A549 (cell line): ENCODE data around the gene OR1N1. TPM values are rescaled to one million over a fixed set of nuclear protein-coding genes. Genes with fewer than 3 reads are reported as not detected.

ENCODE experiments used
- ATAC-seq, 2 experiments: fragments of 200-7000 bp in 1 of 2; fragments of >200 bp in 1 of 2; cut with Nextera tagmentation in 1 of 2; cut with Tn5 transposase in 1 of 2; 3 replicates each; pipeline versions ENCODE4 v1.8.0 to v1.9.1; 2018 to 2020; ENCODE audit warnings: mild to moderate bottlenecking in 1 of 2, moderate library complexity in 1 of 2
- CTCF ChIA-PET: fragments of 300-600 bp; sonication (Branson Sonifier 250); formaldehyde crosslinking; extraction: SDS; loops from one replicate; lab custom pipeline; 2021; ENCODE audit warnings: antibody characterized with exemption, inconsistent platforms; lab: Yijun Ruan, JAX
- POLR2A ChIA-PET: fragments of 350-600 bp; formaldehyde crosslinking; extraction: SDS; loops from one replicate; lab custom pipeline; 2021; ENCODE audit warnings: antibody characterized with exemption, inconsistent platforms; lab: Yijun Ruan, JAX
- DNase-seq, 2 experiments: peaks; one replicate each; pipeline versions ENCODE4 v3.0.0 to v3.0.0-alpha.2; 2011 to 2016; ENCODE audit warnings: low read depth in 1 of 2, low spot score in 1 of 2
- FAIRE-seq: peaks from 2 replicates; lab custom pipeline; 2011; peaks lifted over from hg19 to GRCh38; lab: Jason Lieb, UNC
- H3K27ac ChIP-seq, 2 experiments: fragments of >200 bp; sonication (Bioruptor Twin); formaldehyde crosslinking; 3 replicates each; pipeline ENCODE4 v1.5.1; 2016 to 2017
- H3K4me1 ChIP-seq: fragments of >200 bp; sonication (Bioruptor Twin); formaldehyde crosslinking; 3 replicates; pipeline ENCODE4 v1.6.1; 2016
- H3K4me2 ChIP-seq: fragments of >200 bp; sonication (Bioruptor Twin); formaldehyde crosslinking; 3 replicates; pipeline ENCODE4 v1.6.1; 2016
- H3K4me3 ChIP-seq: fragments of >200 bp; sonication (Bioruptor Twin); formaldehyde crosslinking; 3 replicates; pipeline ENCODE4 v1.5.1; 2016
- H3K9me3 ChIP-seq: fragments of >200 bp; sonication (Bioruptor Twin); formaldehyde crosslinking; 3 replicates; pipeline ENCODE4 v1.6.1; 2016
- CBX2 ChIP-seq: fragments of 200-600 bp; sonication (generic); IDR thresholded peaks from 2 replicates; pipeline ENCODE4 v1.6.1; 2016; ENCODE audit warnings: low read depth, mild to moderate bottlenecking, borderline replicate concordance
- CEBPB ChIP-seq, 2 experiments: fragments of >200 bp in 1 of 2; sonication (Bioruptor Twin) in 1 of 2; formaldehyde crosslinking in 1 of 2; IDR thresholded peaks; 2 replicates each; pipeline ENCODE4 v1.6.1; 2012 to 2016
- FOSB ChIP-seq: fragments of 250-450 bp; sonication (Bioruptor Pico); IDR thresholded peaks from 2 replicates; pipeline ENCODE4 v1.5.0; 2020; ENCODE audit warnings: mild to moderate bottlenecking, moderate library complexity
- HDAC2 ChIP-seq: fragments of 200-600 bp; sonication (generic); IDR thresholded peaks from 2 replicates; pipeline ENCODE4 v1.6.1; 2016
- HOXB13 ChIP-seq: fragments of 250-450 bp; sonication (Bioruptor Pico); IDR thresholded peaks from 2 replicates; pipeline ENCODE4 v1.5.0; 2020; ENCODE audit warnings: low read depth, mild to moderate bottlenecking, moderate library complexity
- MAFK ChIP-seq: fragments of 450-650 bp; IDR thresholded peaks from 2 replicates; pipeline ENCODE4 v1.6.1; 2014; ENCODE audit not compliant: partially characterized antibody
- NFE2L2 ChIP-seq: fragments of 150-350 bp; conservative IDR thresholded peaks from 2 replicates; pipeline ENCODE4 v1.6.1; 2014; ENCODE audit warnings: low read length
- NPAS2 ChIP-seq: fragments of 250-450 bp; sonication (Bioruptor Pico); IDR thresholded peaks from 2 replicates; pipeline ENCODE4 v1.8.0; 2022; ENCODE audit warnings: mild to moderate bottlenecking, moderate library complexity, borderline replicate concordance
- PHF8 ChIP-seq: fragments of 200-600 bp; sonication (generic); IDR thresholded peaks from 2 replicates; pipeline ENCODE4 v1.6.1; 2016; ENCODE audit warnings: low read depth, mild to moderate bottlenecking, antibody characterized with exemption, moderate library complexity, borderline replicate concordance
- POLR2A ChIP-seq: IDR thresholded peaks from 2 replicates; pipeline ENCODE4 v1.6.1; 2012; ENCODE audit warnings: mild to moderate bottlenecking, low read length
- POLR2AphosphoS2 ChIP-seq: conservative IDR thresholded peaks from 2 replicates; pipeline ENCODE4 v1.6.1; 2012; ENCODE audit warnings: low read length, improper control_type of control experiment, inconsistent platforms
- RAD21 ChIP-seq, 2 experiments: fragments of >200 bp in 1 of 2; sonication (Bioruptor Twin) in 1 of 2; formaldehyde crosslinking in 1 of 2; IDR thresholded peaks in 1 of 2; conservative IDR thresholded peaks in 1 of 2; 2 replicates in 1 of 2; 3 replicates in 1 of 2; pipeline ENCODE4 v1.6.1; 2012 to 2018; ENCODE audit warnings: inconsistent platforms in 1 of 2
- RFX5 ChIP-seq: fragments of 450-650 bp; IDR thresholded peaks from 2 replicates; pipeline ENCODE4 v1.7.1; 2014; ENCODE audit warnings: antibody characterized with exemption, mild to moderate bottlenecking, moderate library complexity
- RNF2 ChIP-seq: fragments of 200-600 bp; sonication (generic); IDR thresholded peaks from 2 replicates; pipeline ENCODE4 v1.6.1; 2016; ENCODE audit warnings: low read depth, mild to moderate bottlenecking, antibody characterized with exemption, moderate library complexity, borderline replicate concordance
- ZC3H11A ChIP-seq: fragments of 450-650 bp; IDR thresholded peaks from 2 replicates; pipeline ENCODE4 v1.6.1; 2014; ENCODE audit warnings: antibody characterized with exemption, mild to moderate bottlenecking
- WGBS: methylation state at CpG from one replicate; pipeline ENCODE4 v1.1.6; 2017; ENCODE audit errors: missing lambda C conversion rate; 5-methylcytosine and 5-hydroxymethylcytosine counted together
- polyA plus RNA-seq, 4 experiments: library from polyadenylated mRNA; depleted of rRNA in 3 of 4; stranded (reverse); fragments of >200 nt; fragmentation: RNase III in 1 of 4; extraction: RNeasy Plus Mini Kit Qiagen cat#74134 plus additional on column Dnase treatment in 1 of 4; gene quantifications; 2 replicates in 3 of 4; 3 replicates in 1 of 4; pipeline ENCODE4 v1.2.3, GENCODE V29; 2011 to 2017
- TF ChIP-seq, protein P1 (sequence below): fragments of >200 bp; sonication (Bioruptor Twin); formaldehyde crosslinking; IDR thresholded peaks from 3 replicates; pipeline ENCODE4 v1.5.1; 2016
- TF ChIP-seq, protein P2 (sequence below): fragments of 150-350 bp; IDR thresholded peaks from 2 replicates; pipeline ENCODE4 v1.6.1; 2014; ENCODE audit warnings: low read depth, mild to moderate bottlenecking, low read length
- TF ChIP-seq, protein P3 (sequence below): IDR thresholded peaks from 2 replicates; pipeline ENCODE4 v1.6.1; 2012; ENCODE audit warnings: low read depth, borderline replicate concordance
- TF ChIP-seq, protein P4 (sequence below): fragments of 250-450 bp; sonication (Bioruptor Pico); IDR thresholded peaks from 2 replicates; pipeline ENCODE4 v1.5.0; 2021; ENCODE audit warnings: mild to moderate bottlenecking, moderate library complexity, borderline replicate concordance
- TF ChIP-seq, protein P5 (sequence below): IDR thresholded peaks from 2 replicates; pipeline ENCODE4 v1.6.1; 2012

The OR1N1 gene
- polyA plus RNA-seq, 2 of the 4 experiments (the other 2 are of a cell fraction) = not detected

DNA sequence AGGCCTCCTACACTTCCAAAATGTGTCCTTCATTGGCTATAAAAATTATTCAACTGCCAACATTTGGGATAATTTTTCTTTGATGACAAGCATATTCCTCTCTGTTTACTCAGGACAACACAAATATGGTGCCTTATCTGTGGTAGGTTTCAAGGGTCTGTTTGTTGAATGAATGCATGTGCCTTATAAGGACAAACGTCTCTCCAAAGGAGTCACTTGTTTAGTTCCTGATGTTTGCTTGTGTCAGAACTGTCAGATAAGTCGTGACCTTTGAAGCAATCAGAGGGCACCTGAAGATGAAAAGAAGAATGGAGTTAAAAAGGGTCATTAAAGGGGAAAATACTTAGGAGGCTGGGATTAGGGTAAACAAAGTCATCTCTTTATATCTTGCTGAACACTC, 20.1 kb downstream of the OR1N1 start:
- POLR2A ChIA-PET = no interaction called here
- FAIRE-seq = no peak
- 10% methylated on average over 2 of the region's 2 CpGs for WGBS

DNA sequence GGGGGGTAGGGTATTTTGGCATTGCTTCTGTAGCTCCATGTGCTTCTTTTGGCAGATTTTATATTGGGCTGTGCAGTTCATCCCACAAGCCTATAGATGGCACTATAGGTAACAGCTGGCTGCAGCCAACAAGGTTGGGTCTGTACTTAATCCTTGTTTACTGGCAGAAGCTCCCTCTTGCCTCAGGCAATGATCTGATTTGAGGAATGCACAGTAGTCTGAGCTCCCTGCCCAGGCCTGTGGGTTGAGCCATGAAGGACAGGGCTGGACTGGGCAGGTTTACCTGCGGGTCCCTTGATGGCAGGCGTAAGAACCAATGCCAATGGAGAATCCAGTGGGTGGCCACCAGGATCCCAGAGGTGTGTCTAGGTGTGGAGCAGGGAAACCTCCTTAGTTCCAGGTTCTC, 28.2 kb downstream of the OR1N1 start:
- Histone ChIP-seq H3K4me2 (no peak overlapping the region), H3K4me1 (no peaks in the 10 kb centered on the region), H3K27ac (no peak overlapping the region), H3K4me3 (no peak overlapping the region), H3K9me3 (peaks cover 3% of the 10 kb centered on the region; the same call in 1 of the 3 replicates)
- WGBS = 54% methylated on average over 2 of the region's 2 CpGs
- ChIA-PET CTCF (interaction anchor here (0.5 to 2.4 kb wide), 8 partner anchors 9 to 376 kb away, joined by 3 to 9 read pairs (median 3); no protein-coding TSS in a partner anchor), POLR2A (no interaction called here)
- TF ChIP-seq RAD21 (conservative IDR thresholded peaks at IDR 0.05 in 1 of 2, IDR thresholded peaks at IDR 0.05 in 1 of 2) = peak; percentile 33 to 56; a peak in 2 of 5 replicates
- TF ChIP-seq, protein P1, sequence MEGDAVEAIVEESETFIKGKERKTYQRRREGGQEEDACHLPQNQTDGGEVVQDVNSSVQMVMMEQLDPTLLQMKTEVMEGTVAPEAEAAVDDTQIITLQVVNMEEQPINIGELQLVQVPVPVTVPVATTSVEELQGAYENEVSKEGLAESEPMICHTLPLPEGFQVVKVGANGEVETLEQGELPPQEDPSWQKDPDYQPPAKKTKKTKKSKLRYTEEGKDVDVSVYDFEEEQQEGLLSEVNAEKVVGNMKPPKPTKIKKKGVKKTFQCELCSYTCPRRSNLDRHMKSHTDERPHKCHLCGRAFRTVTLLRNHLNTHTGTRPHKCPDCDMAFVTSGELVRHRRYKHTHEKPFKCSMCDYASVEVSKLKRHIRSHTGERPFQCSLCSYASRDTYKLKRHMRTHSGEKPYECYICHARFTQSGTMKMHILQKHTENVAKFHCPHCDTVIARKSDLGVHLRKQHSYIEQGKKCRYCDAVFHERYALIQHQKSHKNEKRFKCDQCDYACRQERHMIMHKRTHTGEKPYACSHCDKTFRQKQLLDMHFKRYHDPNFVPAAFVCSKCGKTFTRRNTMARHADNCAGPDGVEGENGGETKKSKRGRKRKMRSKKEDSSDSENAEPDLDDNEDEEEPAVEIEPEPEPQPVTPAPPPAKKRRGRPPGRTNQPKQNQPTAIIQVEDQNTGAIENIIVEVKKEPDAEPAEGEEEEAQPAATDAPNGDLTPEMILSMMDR = 0 out of 3 replicates have a peak, but pooled peaks have one; percentile 25
- TF ChIP-seq CEBPB (IDR thresholded peaks at IDR 0.05) = no peak
- no peak for TF ChIP-seq POLR2A
- FAIRE-seq (no peak), ATAC-seq (peak; percentile 24 to 54; a peak in 4 of 6 replicates), DNase-seq (peak; percentile 13 to 27)

More for the DNA sequence above, 20.1 kb downstream of the OR1N1 start:
- TF ChIP-seq PHF8 = no peak
- no peak for TF ChIP-seq RFX5
- TF ChIP-seq MAFK = no peak
- TF ChIP-seq, protein P2, sequence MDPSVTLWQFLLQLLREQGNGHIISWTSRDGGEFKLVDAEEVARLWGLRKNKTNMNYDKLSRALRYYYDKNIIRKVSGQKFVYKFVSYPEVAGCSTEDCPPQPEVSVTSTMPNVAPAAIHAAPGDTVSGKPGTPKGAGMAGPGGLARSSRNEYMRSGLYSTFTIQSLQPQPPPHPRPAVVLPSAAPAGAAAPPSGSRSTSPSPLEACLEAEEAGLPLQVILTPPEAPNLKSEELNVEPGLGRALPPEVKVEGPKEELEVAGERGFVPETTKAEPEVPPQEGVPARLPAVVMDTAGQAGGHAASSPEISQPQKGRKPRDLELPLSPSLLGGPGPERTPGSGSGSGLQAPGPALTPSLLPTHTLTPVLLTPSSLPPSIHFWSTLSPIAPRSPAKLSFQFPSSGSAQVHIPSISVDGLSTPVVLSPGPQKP = no peak
- no peak for TF ChIP-seq HDAC2
- TF ChIP-seq CBX2 = no peak
- no peak for TF ChIP-seq HOXB13 (CRISPR knock-in tag)
- no peak for TF ChIP-seq FOSB (CRISPR knock-in tag)
- no peak for TF ChIP-seq RNF2
- TF ChIP-seq POLR2AphosphoS2 = no peak
- no peak for TF ChIP-seq ZC3H11A
- no peak for TF ChIP-seq NFE2L2
- TF ChIP-seq, protein P3, sequence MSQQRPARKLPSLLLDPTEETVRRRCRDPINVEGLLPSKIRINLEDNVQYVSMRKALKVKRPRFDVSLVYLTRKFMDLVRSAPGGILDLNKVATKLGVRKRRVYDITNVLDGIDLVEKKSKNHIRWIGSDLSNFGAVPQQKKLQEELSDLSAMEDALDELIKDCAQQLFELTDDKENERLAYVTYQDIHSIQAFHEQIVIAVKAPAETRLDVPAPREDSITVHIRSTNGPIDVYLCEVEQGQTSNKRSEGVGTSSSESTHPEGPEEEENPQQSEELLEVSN = no peak
- TF ChIP-seq NPAS2 (CRISPR knock-in tag) = no peak
- TF ChIP-seq, protein P4, sequence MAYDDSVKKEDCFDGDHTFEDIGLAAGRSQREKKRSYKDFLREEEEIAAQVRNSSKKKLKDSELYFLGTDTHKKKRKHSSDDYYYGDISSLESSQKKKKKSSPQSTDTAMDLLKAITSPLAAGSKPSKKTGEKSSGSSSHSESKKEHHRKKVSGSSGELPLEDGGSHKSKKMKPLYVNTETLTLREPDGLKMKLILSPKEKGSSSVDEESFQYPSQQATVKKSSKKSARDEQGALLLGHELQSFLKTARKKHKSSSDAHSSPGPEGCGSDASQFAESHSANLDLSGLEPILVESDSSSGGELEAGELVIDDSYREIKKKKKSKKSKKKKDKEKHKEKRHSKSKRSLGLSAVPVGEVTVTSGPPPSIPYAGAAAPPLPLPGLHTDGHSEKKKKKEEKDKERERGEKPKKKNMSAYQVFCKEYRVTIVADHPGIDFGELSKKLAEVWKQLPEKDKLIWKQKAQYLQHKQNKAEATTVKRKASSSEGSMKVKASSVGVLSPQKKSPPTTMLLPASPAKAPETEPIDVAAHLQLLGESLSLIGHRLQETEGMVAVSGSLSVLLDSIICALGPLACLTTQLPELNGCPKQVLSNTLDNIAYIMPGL (CRISPR knock-in tag) = no peak
- TF ChIP-seq, protein P5, sequence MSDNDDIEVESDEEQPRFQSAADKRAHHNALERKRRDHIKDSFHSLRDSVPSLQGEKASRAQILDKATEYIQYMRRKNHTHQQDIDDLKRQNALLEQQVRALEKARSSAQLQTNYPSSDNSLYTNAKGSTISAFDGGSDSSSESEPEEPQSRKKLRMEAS = no peak
- Histone ChIP-seq H3K4me3 (no peak overlapping the region), H3K27ac (no peak overlapping the region), H3K4me2 (no peak overlapping the region), H3K4me1 (no peaks in the 10 kb centered on the region), H3K9me3 (no peaks in the 10 kb centered on the region)
- CTCF ChIA-PET = no interaction called here
- no peak for DNase-seq
- no peak for ATAC-seq
